Smooth muscle cell (in vitro differentiated cells): ENCODE measurements around the gene TMEM169. TPM values are rescaled to one million over a fixed set of nuclear protein-coding genes. Genes with fewer than 3 reads are reported as not detected.
"Not testable (repeated sequence)": the region's sequence is repeated elsewhere in the genome, so short reads cannot be mapped to it uniquely, and the experiment has no call there.

Source experiments
- DNase-seq: peaks from one replicate; lab custom pipeline; 2025; ENCODE audit not compliant: unreplicated experiment; lab: John Stamatoyannopoulos, UW
- H2AFZ ChIP-seq: fragments of 200-600 bp; sonication (generic); 2 replicates; pipeline ENCODE4 v1.6.0; 2016; ENCODE audit warnings: antibody characterized with exemption, low read depth, mild to moderate bottlenecking
- H3F3A ChIP-seq: fragments of 200-600 bp; sonication (generic); 2 replicates; pipeline ENCODE4 v1.6.0; 2017; ENCODE audit warnings: antibody characterized with exemption, low read depth
- H3K27ac ChIP-seq: fragments of 200-600 bp; sonication (generic); 2 replicates; pipeline ENCODE4 v1.5.1; 2016; ENCODE audit warnings: low read depth, mild to moderate bottlenecking
- H3K27me3 ChIP-seq: fragments of 200-600 bp; sonication (generic); 2 replicates; pipeline ENCODE4 v1.6.1; 2016; ENCODE audit warnings: low read depth, mild to moderate bottlenecking
- H3K36me3 ChIP-seq: fragments of 200-600 bp; sonication (generic); 2 replicates; pipeline ENCODE4 v1.5.1; 2016; ENCODE audit warnings: low read depth
- H3K4me1 ChIP-seq: fragments of 200-600 bp; sonication (generic); 2 replicates; pipeline ENCODE4 v1.5.1; 2016; ENCODE audit warnings: low read depth
- H3K4me2 ChIP-seq: fragments of 200-600 bp; sonication (generic); 2 replicates; pipeline ENCODE4 v1.6.0; 2016; ENCODE audit warnings: mild to moderate bottlenecking
- H3K4me3 ChIP-seq: fragments of 200-600 bp; sonication (generic); 2 replicates; pipeline ENCODE4 v1.5.1; 2016; ENCODE audit warnings: mild to moderate bottlenecking
- H3K79me2 ChIP-seq: fragments of 200-600 bp; sonication (generic); 2 replicates; pipeline ENCODE4 v1.6.0; 2016; ENCODE audit warnings: low read depth, mild to moderate bottlenecking
- H3K9ac ChIP-seq: fragments of 200-600 bp; sonication (generic); 2 replicates; pipeline ENCODE4 v1.6.0; 2016; ENCODE audit warnings: low read depth
- H3K9me3 ChIP-seq: fragments of 200-600 bp; sonication (generic); replicated peaks from 2 replicates; pipeline ENCODE4 v1.5.1; 2016; ENCODE audit warnings: low read depth
- H4K20me1 ChIP-seq: fragments of 200-600 bp; sonication (generic); 2 replicates; pipeline ENCODE4 v1.6.0; 2016; ENCODE audit warnings: low read depth
- WGBS: methylation state at CpG from one replicate; pipeline ENCODE4 v1.1.7; 2016; ENCODE audit warnings: low lambda C conversion rate; 5-methylcytosine and 5-hydroxymethylcytosine counted together
- polyA plus RNA-seq: library from polyadenylated mRNA; unstranded; fragments of >200 nt; fragmentation: Nextera tagmentation; extraction: Ambion mirVana; gene quantifications from 2 replicates; pipeline ENCODE4 v1.2.1, GENCODE V29; 2016
- total RNA-seq: library from RNA; depleted of rRNA; stranded (reverse); fragments of >200 nt; gene quantifications from 2 replicates; pipeline ENCODE4 v1.2.3, GENCODE V29; 2014
- TF ChIP-seq, protein P1 (sequence below): fragments of 200-600 bp; sonication (generic); IDR thresholded peaks from 2 replicates; pipeline ENCODE4 v1.5.1; 2017; ENCODE audit warnings: borderline replicate concordance, mild to moderate bottlenecking, antibody characterized with exemption; ENCODE audit not compliant: insufficient read depth, poor library complexity, severe bottlenecking

Gene TMEM169
- total and polyA plus RNA-seq, 2 experiments from 2014 or later, result 3.6 to 5.7 TPM

DNA sequence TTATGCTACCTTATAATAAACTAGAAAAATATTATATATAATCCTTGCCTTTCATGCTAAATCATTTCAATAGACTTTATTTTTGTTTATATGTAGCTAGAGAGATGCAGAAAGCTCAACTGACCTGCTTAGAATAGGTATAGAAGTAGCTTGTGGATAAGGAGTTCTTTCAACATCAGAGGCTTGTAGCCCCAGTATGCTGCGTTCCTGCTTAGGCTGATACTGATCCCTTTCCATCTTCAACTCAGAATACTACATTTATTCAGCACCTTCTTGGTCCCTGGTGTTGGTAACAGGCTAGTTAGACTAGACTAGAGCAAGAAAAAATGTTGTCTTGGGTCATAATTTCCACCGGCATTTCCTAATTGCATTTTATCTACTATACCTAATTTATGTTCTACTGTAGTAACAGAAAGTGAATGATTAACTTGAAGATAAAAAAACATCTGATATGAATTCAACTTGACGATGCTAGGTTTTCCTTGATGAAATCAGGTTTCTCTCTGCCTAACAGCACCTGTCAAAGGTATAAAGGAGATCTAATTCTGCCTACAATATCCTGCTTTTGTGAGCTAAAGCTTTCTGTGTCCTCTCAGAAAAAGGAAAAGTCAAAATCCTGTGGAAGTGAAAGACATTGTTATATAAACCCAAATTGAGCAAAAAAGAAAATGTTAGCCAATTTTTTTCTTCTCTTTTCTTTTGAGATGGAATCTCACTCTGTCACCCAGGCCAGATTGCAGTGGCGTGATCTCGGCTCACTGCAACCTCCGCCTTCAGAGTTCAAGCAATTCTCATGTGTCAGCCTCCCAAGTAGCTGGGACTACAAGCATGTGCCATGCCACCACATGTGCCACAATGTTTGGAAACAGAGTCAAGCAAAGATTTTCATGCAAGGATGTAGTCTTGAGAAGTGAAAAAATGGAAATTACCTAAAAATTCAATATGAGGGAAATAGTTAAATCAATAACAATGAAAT is 5.9 kb upstream of the TMEM169 start:
- Histone ChIP-seq H2AFZ (no peak overlapping the region), H3K9ac (no peak overlapping the region), H3K27me3 (no peaks in the 10 kb centered on the region), H3K4me3 (no peak overlapping the region), H3K9me3 (no peaks in the 10 kb centered on the region), H3F3A (no peaks in the 10 kb centered on the region), H3K4me1 (no peaks in the 10 kb centered on the region), H3K27ac (no peak overlapping the region), H4K20me1 (no peaks in the 10 kb centered on the region), H3K36me3 (no peaks in the 10 kb centered on the region), H3K4me2 (no peak overlapping the region), H3K79me2 (no peaks in the 10 kb centered on the region)
- DNase-seq, result no peak
- TF ChIP-seq, protein P1, sequence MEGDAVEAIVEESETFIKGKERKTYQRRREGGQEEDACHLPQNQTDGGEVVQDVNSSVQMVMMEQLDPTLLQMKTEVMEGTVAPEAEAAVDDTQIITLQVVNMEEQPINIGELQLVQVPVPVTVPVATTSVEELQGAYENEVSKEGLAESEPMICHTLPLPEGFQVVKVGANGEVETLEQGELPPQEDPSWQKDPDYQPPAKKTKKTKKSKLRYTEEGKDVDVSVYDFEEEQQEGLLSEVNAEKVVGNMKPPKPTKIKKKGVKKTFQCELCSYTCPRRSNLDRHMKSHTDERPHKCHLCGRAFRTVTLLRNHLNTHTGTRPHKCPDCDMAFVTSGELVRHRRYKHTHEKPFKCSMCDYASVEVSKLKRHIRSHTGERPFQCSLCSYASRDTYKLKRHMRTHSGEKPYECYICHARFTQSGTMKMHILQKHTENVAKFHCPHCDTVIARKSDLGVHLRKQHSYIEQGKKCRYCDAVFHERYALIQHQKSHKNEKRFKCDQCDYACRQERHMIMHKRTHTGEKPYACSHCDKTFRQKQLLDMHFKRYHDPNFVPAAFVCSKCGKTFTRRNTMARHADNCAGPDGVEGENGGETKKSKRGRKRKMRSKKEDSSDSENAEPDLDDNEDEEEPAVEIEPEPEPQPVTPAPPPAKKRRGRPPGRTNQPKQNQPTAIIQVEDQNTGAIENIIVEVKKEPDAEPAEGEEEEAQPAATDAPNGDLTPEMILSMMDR, result no peak
- WGBS, result 93% methylated on average over 6 of the region's 6 CpGs

DNA sequence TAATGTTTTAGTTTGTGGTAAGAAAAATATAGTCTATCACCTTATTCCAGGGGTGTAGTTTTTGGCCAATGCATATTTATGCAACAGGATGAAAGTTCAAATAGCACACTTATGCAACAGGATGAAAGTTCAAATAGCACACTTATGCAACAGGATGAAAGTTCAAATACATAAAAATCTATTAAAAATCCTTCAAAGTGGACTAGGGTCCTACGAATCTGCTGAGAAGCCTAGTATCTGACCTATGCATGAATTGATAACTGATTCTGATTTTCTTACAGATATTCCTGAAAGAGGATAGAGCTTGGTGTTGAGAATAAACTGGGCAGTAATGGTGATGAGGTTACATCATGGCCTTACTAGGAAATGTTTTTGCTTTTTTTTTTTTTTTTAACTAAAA is 2.9 kb upstream of the TMEM169 start:
- Histone ChIP-seq H3K79me2 (no peaks in the 10 kb centered on the region), H4K20me1 (no peaks in the 10 kb centered on the region), H3K9ac (no peak overlapping the region), H3K4me1 (peaks cover 19% of the 10 kb centered on the region), H3K27ac (no peak overlapping the region), H3K36me3 (no peaks in the 10 kb centered on the region), H3K27me3 (no peaks in the 10 kb centered on the region), H3K4me3 (no peak overlapping the region), H3K4me2 (no peak overlapping the region), H3K9me3 (no peaks in the 10 kb centered on the region), H2AFZ (no peak overlapping the region), H3F3A (peaks cover 3% of the 10 kb centered on the region)
- DNase-seq, result no peak
- WGBS, result 91% methylated on average over 1 of the region's 1 CpG
- TF ChIP-seq, protein P1, result no peak

DNA sequence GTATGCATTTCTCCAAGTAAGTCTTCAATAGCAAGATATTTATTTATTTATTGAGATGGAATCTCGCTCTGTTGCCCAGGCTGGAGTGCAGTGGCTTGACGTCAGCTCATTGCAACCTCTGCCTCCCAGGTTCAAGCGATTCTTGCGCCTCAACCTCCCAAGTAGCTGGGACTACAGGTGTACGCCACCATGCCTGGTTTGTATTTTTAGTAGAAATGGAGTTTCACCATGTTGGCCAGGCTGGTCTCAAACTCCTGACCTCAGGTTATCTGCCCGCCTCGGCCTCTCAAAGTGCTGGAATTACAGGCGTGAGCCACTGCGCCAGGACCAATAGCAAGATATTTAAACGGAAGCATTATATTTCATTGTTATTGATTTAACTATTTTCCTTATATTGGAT is 1.7 kb upstream of the TMEM169 start:
- not testable (repeated sequence) for DNase-seq, H3K79me2 ChIP-seq, H2AFZ ChIP-seq, H3K27ac ChIP-seq, H3F3A ChIP-seq, H3K27me3 ChIP-seq, H3K4me2 ChIP-seq, H3K36me3 ChIP-seq, H3K9ac ChIP-seq, H4K20me1 ChIP-seq, H3K9me3 ChIP-seq, H3K4me3 ChIP-seq
- peaks cover 28% of the 10 kb centered on the region for H3K4me1 ChIP-seq
- 98% methylated on average over 10 of the region's 10 CpGs for WGBS

DNA sequence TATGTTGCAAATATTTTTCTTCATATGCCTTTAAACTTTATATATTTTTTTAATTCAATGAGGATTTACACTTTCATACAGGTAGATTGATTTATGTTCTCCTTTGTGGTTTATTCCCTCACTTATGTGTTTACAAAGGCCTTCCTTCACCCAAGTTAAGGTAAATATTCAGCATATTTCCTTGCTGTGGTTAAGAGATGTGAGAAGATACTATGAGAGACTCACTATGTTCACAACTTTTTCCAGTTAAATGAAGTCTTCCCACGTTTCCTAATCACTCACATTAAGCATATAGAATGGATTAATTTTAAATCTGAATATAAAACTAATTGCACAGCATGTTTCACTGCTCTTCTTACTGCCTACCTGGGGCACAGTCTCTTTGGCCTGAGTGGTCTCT is 707 bp upstream of the TMEM169 start:
- no peaks in the 10 kb centered on the region for H4K20me1 ChIP-seq
- H3K4me3 ChIP-seq, result peak overlapping the region; percentile 75
- H2AFZ ChIP-seq, result peak overlapping the region; percentile 99
- H3K27ac ChIP-seq, result no peak overlapping the region
- no peaks in the 10 kb centered on the region for H3K36me3 ChIP-seq
- no peaks in the 10 kb centered on the region for H3K9me3 ChIP-seq
- no peaks in the 10 kb centered on the region for H3K27me3 ChIP-seq
- TF ChIP-seq, protein P1, result no peak
- H3K4me1 ChIP-seq, result peaks cover 28% of the 10 kb centered on the region
- peaks cover 9% of the 10 kb centered on the region for H3F3A ChIP-seq
- H3K4me2 ChIP-seq, result peak overlapping the region; percentile 96
- peak overlapping the region; percentile 47 for H3K9ac ChIP-seq
- no peaks in the 10 kb centered on the region for H3K79me2 ChIP-seq
- 13% methylated on average over 1 of the region's 1 CpG for WGBS
- DNase-seq, result no peak
